Esophagus muscularis mucosa (tissue), 3 donors: Measurements from ENCODE around the gene MYH10.

Experiments
- POLR2A ChIP-seq: fragments of 450-650 bp; IDR thresholded peaks from one replicate; pipeline ENCODE4 v1.6.1; 2017; ENCODE audit warnings: antibody characterized with exemption, moderate library complexity, mild to moderate bottlenecking, low read depth
- POLR2AphosphoS5 ChIP-seq, 2 donors: sonication (generic); formaldehyde crosslinking; IDR thresholded peaks; one replicate each; pipeline ENCODE4 v1.6.1; 2017; ENCODE audit warnings: antibody characterized with exemption in 2 of 2
- TF ChIP-seq, protein P1 (sequence below), 3 experiments: fragments of 200-600 bp in 2 of 3; fragments of 450-650 bp in 1 of 3; sonication (generic) in 2 of 3; IDR thresholded peaks; one replicate each; pipeline ENCODE4 v1.5.1; 2017 to 2019; ENCODE audit warnings: antibody characterized with exemption in 3 of 3, mild to moderate bottlenecking in 2 of 3, moderate library complexity in 1 of 3

- TF ChIP-seq, protein P1, sequence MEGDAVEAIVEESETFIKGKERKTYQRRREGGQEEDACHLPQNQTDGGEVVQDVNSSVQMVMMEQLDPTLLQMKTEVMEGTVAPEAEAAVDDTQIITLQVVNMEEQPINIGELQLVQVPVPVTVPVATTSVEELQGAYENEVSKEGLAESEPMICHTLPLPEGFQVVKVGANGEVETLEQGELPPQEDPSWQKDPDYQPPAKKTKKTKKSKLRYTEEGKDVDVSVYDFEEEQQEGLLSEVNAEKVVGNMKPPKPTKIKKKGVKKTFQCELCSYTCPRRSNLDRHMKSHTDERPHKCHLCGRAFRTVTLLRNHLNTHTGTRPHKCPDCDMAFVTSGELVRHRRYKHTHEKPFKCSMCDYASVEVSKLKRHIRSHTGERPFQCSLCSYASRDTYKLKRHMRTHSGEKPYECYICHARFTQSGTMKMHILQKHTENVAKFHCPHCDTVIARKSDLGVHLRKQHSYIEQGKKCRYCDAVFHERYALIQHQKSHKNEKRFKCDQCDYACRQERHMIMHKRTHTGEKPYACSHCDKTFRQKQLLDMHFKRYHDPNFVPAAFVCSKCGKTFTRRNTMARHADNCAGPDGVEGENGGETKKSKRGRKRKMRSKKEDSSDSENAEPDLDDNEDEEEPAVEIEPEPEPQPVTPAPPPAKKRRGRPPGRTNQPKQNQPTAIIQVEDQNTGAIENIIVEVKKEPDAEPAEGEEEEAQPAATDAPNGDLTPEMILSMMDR (IDR thresholded peaks at IDR 0.05) = no peak
- TF ChIP-seq POLR2A (no peak), POLR2AphosphoS5 (IDR thresholded peaks at IDR 0.05) (no peak)
Measured at GRCh38 chr17:8537734-8538133, 92.8 kb downstream of the MYH10 start.
